Measurements from ENCODE around the gene USP19.

Gene USP19

GRCh38 chr3:49120438-49121131 lies at the start of gene USP19:
USP19 (minus strand) TSS chr3:49120823; CDS start chr3:49119145, 1,678 bp downstream.
- H3K4me1 Mint-ChIP-seq = peaks cover 20% of the 10 kb centered on the region
- no peaks in the 10 kb centered on the region for H3K9me3 Mint-ChIP-seq
- ATAC-seq (replicated peaks; ENCODE audit: extremely low read depth, poor library complexity, severe bottlenecking) (peak; percentile 89), DNase-seq (ENCODE audit: low spot score in 2 of 2) (peak; percentile 89 to 91)
- H3K27ac Mint-ChIP-seq (ENCODE audit: low read depth) = peak within 1 kb of the TSS; percentile 89
- peaks cover 24% of the 10 kb centered on the region for H3K36me3 Mint-ChIP-seq (ENCODE audit: insufficient read depth)
- H3K4me3 Mint-ChIP-seq = peak within 1 kb of the TSS; percentile 81
- H3K27me3 Mint-ChIP-seq = no peaks in the 10 kb centered on the region

- no peaks in the 10 kb centered on the region for H3K9me3 Mint-ChIP-seq
- H3K4me3 Mint-ChIP-seq = peak overlapping the region; percentile 89
- H3K27ac Mint-ChIP-seq (ENCODE audit: low read depth) = no peak overlapping the region
- no peaks in the 10 kb centered on the region for H3K27me3 Mint-ChIP-seq
- no peak for ATAC-seq (replicated peaks; ENCODE audit: extremely low read depth, poor library complexity, severe bottlenecking)
- H3K36me3 Mint-ChIP-seq (ENCODE audit: insufficient read depth) = peaks cover 18% of the 10 kb centered on the region
- DNase-seq (ENCODE audit: low spot score in 2 of 2) = no peak
- peaks cover 36% of the 10 kb centered on the region for H3K4me1 Mint-ChIP-seq
These were observed 46.3 kb upstream of the USP19 start for GRCh38 chr3:49166752-49167556.

GRCh38 chr3:49165771-49166751 lies 45.4 kb upstream of the USP19 start, which contains the start of gene CCDC71:
CCDC71 (minus strand) TSS chr3:49166331; CDS start chr3:49164208, 2,123 bp downstream.
- Mint-ChIP-seq H3K27ac (ENCODE audit: low read depth) (peak within 1 kb of the TSS; percentile 94), H3K27me3 (no peaks in the 10 kb centered on the region), H3K9me3 (no peaks in the 10 kb centered on the region), H3K36me3 (ENCODE audit: insufficient read depth) (peaks cover 16% of the 10 kb centered on the region), H3K4me3 (peak within 1 kb of the TSS; percentile 89), H3K4me1 (peaks cover 33% of the 10 kb centered on the region)
- ATAC-seq (replicated peaks; ENCODE audit: extremely low read depth, poor library complexity, severe bottlenecking) (peak; percentile 84), DNase-seq (ENCODE audit: low spot score in 2 of 2) (peak; percentile 51 to 60)

GRCh38 chr3:49164983-49165720 lies 44.5 kb upstream of the USP19 start:
- peak overlapping the region; percentile 94 for H3K27ac Mint-ChIP-seq (ENCODE audit: low read depth)

DNA sequence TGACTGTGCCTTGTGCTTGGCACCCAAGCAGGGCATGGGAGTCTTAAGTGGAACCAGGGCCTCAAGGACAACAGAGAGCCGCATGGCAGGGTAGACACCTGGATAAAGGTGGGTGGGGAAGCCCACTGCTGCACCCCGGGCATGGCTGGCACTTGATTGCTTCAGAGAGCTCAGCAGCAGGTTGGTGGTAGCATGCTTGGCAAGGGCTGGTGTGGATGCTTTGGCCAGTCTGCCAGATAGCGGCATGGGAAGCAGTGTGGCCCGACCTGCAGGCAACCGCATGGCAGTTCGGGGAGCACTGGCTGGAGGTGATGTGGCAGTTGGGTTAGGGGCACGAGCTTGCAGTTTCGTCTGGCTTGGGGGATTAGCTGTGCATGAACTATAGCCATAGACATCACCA lies 43.0 kb upstream of the USP19 start:
- peaks cover 29% of the 10 kb centered on the region for H3K4me1 Mint-ChIP-seq
- ATAC-seq (replicated peaks; ENCODE audit: extremely low read depth, poor library complexity, severe bottlenecking) = no peak
- H3K27ac Mint-ChIP-seq (ENCODE audit: low read depth) = no peak overlapping the region
- H3K9me3 Mint-ChIP-seq = no peaks in the 10 kb centered on the region
- no peak for DNase-seq (ENCODE audit: low spot score in 2 of 2)
- peaks cover 15% of the 10 kb centered on the region for H3K36me3 Mint-ChIP-seq (ENCODE audit: insufficient read depth)
- peak overlapping the region; percentile 18 for H3K4me3 Mint-ChIP-seq
- H3K27me3 Mint-ChIP-seq = no peaks in the 10 kb centered on the region

More at GRCh38 chr3:49164983-49165720, 44.5 kb upstream of the USP19 start:
- H3K36me3 Mint-ChIP-seq (ENCODE audit: insufficient read depth) = peaks cover 15% of the 10 kb centered on the region
- no peaks in the 10 kb centered on the region for H3K9me3 Mint-ChIP-seq
- peaks cover 29% of the 10 kb centered on the region for H3K4me1 Mint-ChIP-seq
- peak overlapping the region; percentile 89 for H3K4me3 Mint-ChIP-seq
- DNase-seq (ENCODE audit: low spot score in 2 of 2) (no peak), ATAC-seq (replicated peaks; ENCODE audit: extremely low read depth, poor library complexity, severe bottlenecking) (no peak)
- no peaks in the 10 kb centered on the region for H3K27me3 Mint-ChIP-seq

- Mint-ChIP-seq H3K4me1 (peaks cover 29% of the 10 kb centered on the region), H3K36me3 (ENCODE audit: insufficient read depth) (peaks cover 15% of the 10 kb centered on the region), H3K4me3 (no peak overlapping the region), H3K27ac (ENCODE audit: low read depth) (no peak overlapping the region), H3K9me3 (no peaks in the 10 kb centered on the region), H3K27me3 (no peaks in the 10 kb centered on the region)
- no peak for ATAC-seq (replicated peaks; ENCODE audit: extremely low read depth, poor library complexity, severe bottlenecking)
- no peak for DNase-seq (ENCODE audit: low spot score in 2 of 2)
These were observed 42.3 kb upstream of the USP19 start for GRCh38 chr3:49162751-49163419.

- Mint-ChIP-seq H3K27ac (ENCODE audit: low read depth) (no peak overlapping the region), H3K27me3 (no peaks in the 10 kb centered on the region), H3K4me1 (peaks cover 29% of the 10 kb centered on the region), H3K9me3 (no peaks in the 10 kb centered on the region), H3K36me3 (ENCODE audit: insufficient read depth) (peaks cover 15% of the 10 kb centered on the region), H3K4me3 (no peak overlapping the region)
- ATAC-seq (replicated peaks; ENCODE audit: extremely low read depth, poor library complexity, severe bottlenecking) = no peak
- no peak for DNase-seq (ENCODE audit: low spot score in 2 of 2)
These were observed 41.3 kb upstream of the USP19 start for GRCh38 chr3:49161808-49162530.

GRCh38 chr3:49161197-49161596 lies 40.6 kb upstream of the USP19 start:
- ATAC-seq (replicated peaks; ENCODE audit: extremely low read depth, poor library complexity, severe bottlenecking) (no peak), DNase-seq (ENCODE audit: low spot score in 2 of 2) (no peak)
- peaks cover 23% of the 10 kb centered on the region for H3K4me1 Mint-ChIP-seq
- H3K9me3 Mint-ChIP-seq = no peaks in the 10 kb centered on the region
- no peaks in the 10 kb centered on the region for H3K27me3 Mint-ChIP-seq
- no peak overlapping the region for H3K4me3 Mint-ChIP-seq
- peaks cover 13% of the 10 kb centered on the region for H3K36me3 Mint-ChIP-seq (ENCODE audit: insufficient read depth)
- H3K27ac Mint-ChIP-seq (ENCODE audit: low read depth) = no peak overlapping the region

GRCh38 chr3:49158792-49159191 lies 38.2 kb upstream of the USP19 start:
- ATAC-seq (replicated peaks; ENCODE audit: extremely low read depth, poor library complexity, severe bottlenecking) (no peak), DNase-seq (ENCODE audit: low spot score in 2 of 2) (no peak)
- Mint-ChIP-seq H3K27ac (ENCODE audit: low read depth) (no peak overlapping the region), H3K9me3 (no peaks in the 10 kb centered on the region), H3K36me3 (ENCODE audit: insufficient read depth) (peaks cover 2% of the 10 kb centered on the region), H3K4me3 (no peak overlapping the region), H3K4me1 (peaks cover 3% of the 10 kb centered on the region), H3K27me3 (no peaks in the 10 kb centered on the region)

GRCh38 chr3:49158103-49158709 lies 37.6 kb upstream of the USP19 start:
- Mint-ChIP-seq H3K27ac (ENCODE audit: low read depth) (peak overlapping the region; percentile 62), H3K9me3 (no peaks in the 10 kb centered on the region), H3K36me3 (ENCODE audit: insufficient read depth) (peaks cover 2% of the 10 kb centered on the region), H3K4me3 (no peak overlapping the region), H3K27me3 (no peaks in the 10 kb centered on the region), H3K4me1 (no peaks in the 10 kb centered on the region)
- DNase-seq (ENCODE audit: low spot score in 2 of 2) (peak; percentile 33 to 49), ATAC-seq (replicated peaks; ENCODE audit: extremely low read depth, poor library complexity, severe bottlenecking) (peak; percentile 75)
